Measurements from ENCODE around the gene SLC2A9.
A peak's percentile ranks its signal among the peaks of the same experiment; 100 is the strongest.

SLC2A9 gene

DNA sequence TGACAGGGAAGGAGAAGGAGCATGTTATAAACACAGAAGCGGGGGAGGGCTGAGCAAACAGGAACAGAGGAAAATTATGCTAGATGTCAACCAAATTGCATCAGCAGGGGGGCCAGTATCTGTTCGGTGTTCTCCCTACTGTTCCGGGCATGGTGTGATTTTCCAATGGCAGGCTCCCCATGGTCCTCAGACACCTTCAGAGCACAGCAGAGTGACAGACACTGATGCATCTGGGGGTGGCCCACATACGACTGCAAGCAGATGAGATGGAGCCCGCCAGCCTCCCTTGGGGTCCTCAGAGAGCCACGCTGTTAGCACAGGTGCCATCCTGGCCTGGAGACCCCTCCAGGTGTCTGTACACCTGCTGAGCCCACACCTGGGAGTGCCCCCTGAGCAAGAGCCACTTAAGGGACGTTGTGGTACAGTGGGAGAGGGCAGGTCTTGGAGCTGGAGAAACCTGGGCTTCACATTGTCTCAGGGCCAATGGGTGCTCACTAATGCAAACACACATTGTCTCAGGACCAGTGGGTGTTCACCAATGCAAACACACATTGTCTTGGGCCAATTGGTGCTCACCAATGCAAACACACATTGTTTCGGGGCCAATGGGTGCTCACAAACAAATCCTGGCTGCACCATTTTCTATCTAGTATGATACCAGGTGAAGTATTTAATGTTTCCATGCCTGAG lies 95.4 kb downstream of the SLC2A9 start:
- Histone ChIP-seq H3K9me3 (ENCODE audit: insufficient read depth, low read length) (no peaks in the 10 kb centered on the region), H3K79me2 (ENCODE audit: low read length) (no peaks in the 10 kb centered on the region), H3K4me2 (ENCODE audit: low read length) (peak overlapping the region; percentile 18), H3K4me1 (ENCODE audit: low read length) (peaks cover 23% of the 10 kb centered on the region), H3K27me3 (ENCODE audit: low read depth, low read length) (no peaks in the 10 kb centered on the region), H3K9ac (ENCODE audit: low read length) (no peak overlapping the region), H2AFZ (ENCODE audit: low read depth, low read length) (peak overlapping the region; percentile 58; the same call in 1 of the 2 replicates), H3K4me3 (ENCODE audit: low read length) (no peak overlapping the region), H3K27ac (ENCODE audit: low read length) (no peak overlapping the region; the same call in 1 of the 2 replicates), H3K36me3 (replicated peaks; ENCODE audit: low read depth, low read length) (no peaks in the 10 kb centered on the region), H4K20me1 (ENCODE audit: insufficient read depth, low read length) (no peaks in the 10 kb centered on the region)
- TF ChIP-seq, protein P1, sequence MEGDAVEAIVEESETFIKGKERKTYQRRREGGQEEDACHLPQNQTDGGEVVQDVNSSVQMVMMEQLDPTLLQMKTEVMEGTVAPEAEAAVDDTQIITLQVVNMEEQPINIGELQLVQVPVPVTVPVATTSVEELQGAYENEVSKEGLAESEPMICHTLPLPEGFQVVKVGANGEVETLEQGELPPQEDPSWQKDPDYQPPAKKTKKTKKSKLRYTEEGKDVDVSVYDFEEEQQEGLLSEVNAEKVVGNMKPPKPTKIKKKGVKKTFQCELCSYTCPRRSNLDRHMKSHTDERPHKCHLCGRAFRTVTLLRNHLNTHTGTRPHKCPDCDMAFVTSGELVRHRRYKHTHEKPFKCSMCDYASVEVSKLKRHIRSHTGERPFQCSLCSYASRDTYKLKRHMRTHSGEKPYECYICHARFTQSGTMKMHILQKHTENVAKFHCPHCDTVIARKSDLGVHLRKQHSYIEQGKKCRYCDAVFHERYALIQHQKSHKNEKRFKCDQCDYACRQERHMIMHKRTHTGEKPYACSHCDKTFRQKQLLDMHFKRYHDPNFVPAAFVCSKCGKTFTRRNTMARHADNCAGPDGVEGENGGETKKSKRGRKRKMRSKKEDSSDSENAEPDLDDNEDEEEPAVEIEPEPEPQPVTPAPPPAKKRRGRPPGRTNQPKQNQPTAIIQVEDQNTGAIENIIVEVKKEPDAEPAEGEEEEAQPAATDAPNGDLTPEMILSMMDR (IDR thresholded peaks at IDR 0.05; ENCODE audit: low read depth, low read length), result no peak
- TF ChIP-seq EZH2phosphoT487 (IDR thresholded peaks at IDR 0.05; ENCODE audit: low read depth), result no peak

DNA sequence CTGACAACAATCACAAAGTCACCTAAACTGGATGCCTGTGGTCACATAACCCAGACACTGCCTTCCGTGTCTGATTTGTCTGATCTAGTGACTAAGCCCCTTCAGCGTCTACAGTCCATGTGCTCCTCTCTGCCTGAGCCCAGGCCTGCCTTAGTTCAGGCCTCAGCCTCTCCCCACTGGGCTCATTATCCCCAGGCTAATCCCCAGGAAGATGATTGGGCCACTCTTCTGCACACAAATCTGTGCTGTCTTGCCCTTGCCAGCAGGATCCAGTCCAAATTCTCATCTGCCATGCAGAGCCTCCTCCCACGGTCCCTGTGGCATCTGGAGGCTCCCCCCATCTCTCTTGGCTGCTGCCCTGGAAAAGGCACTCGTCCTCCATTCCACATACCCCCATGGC lies 96.5 kb downstream of the SLC2A9 start:
- Histone ChIP-seq H3K27ac (ENCODE audit: low read length) (no peak overlapping the region), H3K4me3 (ENCODE audit: low read length) (no peak overlapping the region), H3K79me2 (ENCODE audit: low read length) (no peaks in the 10 kb centered on the region), H4K20me1 (ENCODE audit: insufficient read depth, low read length) (no peaks in the 10 kb centered on the region), H3K36me3 (replicated peaks; ENCODE audit: low read depth, low read length) (no peaks in the 10 kb centered on the region), H2AFZ (ENCODE audit: low read depth, low read length) (peak overlapping the region; percentile 40; the same call in 1 of the 2 replicates), H3K4me1 (ENCODE audit: low read length) (peaks cover 23% of the 10 kb centered on the region), H3K4me2 (ENCODE audit: low read length) (no peak overlapping the region), H3K9me3 (ENCODE audit: insufficient read depth, low read length) (no peaks in the 10 kb centered on the region), H3K27me3 (ENCODE audit: low read depth, low read length) (no peaks in the 10 kb centered on the region), H3K9ac (ENCODE audit: low read length) (no peak overlapping the region)
- TF ChIP-seq, protein P1 (IDR thresholded peaks at IDR 0.05; ENCODE audit: low read depth, low read length), result no peak
- TF ChIP-seq EZH2phosphoT487 (IDR thresholded peaks at IDR 0.05; ENCODE audit: low read depth), result no peak

DNA sequence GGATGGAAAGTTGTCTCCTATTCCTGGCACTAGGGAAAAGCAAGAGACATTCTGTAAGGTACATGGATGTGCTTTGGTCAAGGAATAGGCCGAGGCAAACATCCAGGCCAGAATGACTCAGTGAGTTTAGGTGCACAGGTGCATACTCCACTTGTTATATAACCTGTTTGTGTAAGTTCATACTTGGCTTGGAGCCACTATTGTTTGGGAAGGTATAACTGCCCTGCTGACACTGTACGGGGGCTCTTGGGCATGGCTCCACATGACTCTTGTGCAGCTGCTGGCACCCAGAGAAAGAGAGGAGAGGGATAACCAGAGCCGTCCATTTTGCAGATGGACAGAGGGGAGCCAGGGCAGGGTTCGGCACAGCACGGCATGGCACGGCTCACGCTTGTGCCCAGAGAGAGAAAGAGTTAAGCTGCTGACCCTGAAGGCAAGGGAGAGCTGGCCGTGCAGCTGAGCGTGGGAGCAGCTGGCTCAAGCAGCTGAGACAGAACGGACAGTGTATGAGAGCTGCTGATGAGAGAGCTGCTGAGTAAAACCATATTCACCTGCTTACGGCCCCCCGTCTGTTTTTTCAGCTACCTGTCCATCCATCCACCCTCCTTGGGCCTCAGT lies 98.0 kb downstream of the SLC2A9 start:
- Histone ChIP-seq H4K20me1 (ENCODE audit: insufficient read depth, low read length) (no peaks in the 10 kb centered on the region), H3K4me3 (ENCODE audit: low read length) (no peak overlapping the region), H2AFZ (ENCODE audit: low read depth, low read length) (no peak overlapping the region), H3K9me3 (ENCODE audit: insufficient read depth, low read length) (no peaks in the 10 kb centered on the region), H3K9ac (ENCODE audit: low read length) (no peak overlapping the region), H3K4me2 (ENCODE audit: low read length) (no peak overlapping the region), H3K36me3 (replicated peaks; ENCODE audit: low read depth, low read length) (no peaks in the 10 kb centered on the region), H3K27ac (ENCODE audit: low read length) (no peak overlapping the region), H3K27me3 (ENCODE audit: low read depth, low read length) (no peaks in the 10 kb centered on the region), H3K79me2 (ENCODE audit: low read length) (no peaks in the 10 kb centered on the region), H3K4me1 (ENCODE audit: low read length) (peaks cover 23% of the 10 kb centered on the region)
- TF ChIP-seq, protein P1 (IDR thresholded peaks at IDR 0.05; ENCODE audit: low read depth, low read length), result no peak
- no peak for TF ChIP-seq EZH2phosphoT487 (IDR thresholded peaks at IDR 0.05; ENCODE audit: low read depth)

DNA sequence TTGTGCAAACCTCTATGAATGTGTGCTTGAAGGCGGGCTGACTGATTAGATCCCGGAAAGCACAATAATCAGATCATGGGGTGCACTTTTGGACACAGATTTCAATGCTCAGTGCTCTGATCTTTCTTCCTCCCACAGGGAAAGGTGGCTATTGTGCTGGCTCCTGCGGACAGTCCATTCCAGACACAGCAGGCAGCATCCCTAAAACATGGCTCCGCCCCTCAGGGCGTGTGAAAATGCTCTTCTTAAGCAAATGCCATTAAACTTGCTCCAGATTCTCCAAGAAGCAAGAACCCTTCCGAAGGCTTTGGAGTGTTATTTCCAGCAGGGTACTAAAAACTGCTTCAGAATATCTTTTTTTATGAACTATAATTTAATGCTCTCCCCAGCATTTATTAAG lies 100.0 kb downstream of the SLC2A9 start:
- Histone ChIP-seq H3K27me3 (ENCODE audit: low read depth, low read length) (no peaks in the 10 kb centered on the region), H3K27ac (ENCODE audit: low read length) (no peak overlapping the region), H3K9ac (ENCODE audit: low read length) (no peak overlapping the region), H4K20me1 (ENCODE audit: insufficient read depth, low read length) (no peaks in the 10 kb centered on the region), H3K36me3 (replicated peaks; ENCODE audit: low read depth, low read length) (no peaks in the 10 kb centered on the region), H3K9me3 (ENCODE audit: insufficient read depth, low read length) (no peaks in the 10 kb centered on the region), H3K4me1 (ENCODE audit: low read length) (peaks cover 22% of the 10 kb centered on the region), H2AFZ (ENCODE audit: low read depth, low read length) (no peak overlapping the region), H3K4me2 (ENCODE audit: low read length) (no peak overlapping the region), H3K79me2 (ENCODE audit: low read length) (no peaks in the 10 kb centered on the region), H3K4me3 (ENCODE audit: low read length) (no peak overlapping the region)
- TF ChIP-seq EZH2phosphoT487 (IDR thresholded peaks at IDR 0.05; ENCODE audit: low read depth), result no peak
- TF ChIP-seq, protein P1 (IDR thresholded peaks at IDR 0.05; ENCODE audit: low read depth, low read length), result no peak

Data from OCI-LY3 (cell line).